ENCODE measurements around the gene RNU6-8. TPM values are rescaled to one million over a fixed set of nuclear protein-coding genes. Genes with fewer than 3 reads are reported as not detected.
A peak's percentile ranks its signal among the peaks of the same experiment; 100 is the strongest.

The RNU6-8 gene
- total and polyA plus RNA-seq, 4 donors: not detected

- H3K27me3 ChIP-seq (ENCODE audit: control insufficient read depth in 3 of 3, insufficient read depth in 3 of 3, low read length in 2 of 3): peaks cover 0 to 2% (median 0%) of the 10 kb centered on the region in 3 donors
- ATAC-seq (ENCODE audit: insufficient read depth, low FRiP score) (no peak), DNase-seq (peak in 2 of 3 donors; percentile 73 to 78)
- peaks cover 0 to 12% (median 2%) of the 10 kb centered on the region in 5 donors for H3K4me1 ChIP-seq (ENCODE audit: control insufficient read depth in 5 of 5, insufficient read depth in 5 of 5, low read length in 5 of 5)
- H3K36me3 ChIP-seq (ENCODE audit: control insufficient read depth in 4 of 4, insufficient read depth in 4 of 4, low read length in 4 of 4): no peaks in the 10 kb centered on the region
- no peak for TF ChIP-seq CTCF (IDR thresholded peaks at IDR 0.05; ENCODE audit: control extremely low read depth, extremely low read depth)
- H3K27ac ChIP-seq (ENCODE audit: low read depth in 1 of 2, low read length in 1 of 2): peak within 1 kb of the TSS; percentile 88 to 92
- H3K4me3 ChIP-seq: peak within 1 kb of the TSS; percentile 84
- 0 to 1% methylated on average over 40 of the region's 40 CpGs for WGBS, 2 donors
- H3K9ac ChIP-seq (ENCODE audit: insufficient read depth in 1 of 2, low read length in 2 of 2): peak within 1 kb of the TSS; percentile 89 to 100
- no peaks in the 10 kb centered on the region for H3K9me3 ChIP-seq (ENCODE audit: control insufficient read depth in 4 of 4, insufficient read depth in 3 of 4, low read length in 3 of 4)
Observed at GRCh38 chr14:32201816-32202490, 1.1 kb downstream of the RNU6-8 start, which contains the start of gene RNU6-7. TSS of gene RNU6-7 (plus strand) at chr14:32202045.

- Histone ChIP-seq H3K27ac (ENCODE audit: low read depth in 1 of 2, low read length in 1 of 2) (peak overlapping the region; percentile 88 to 92), H3K4me1 (ENCODE audit: control insufficient read depth in 5 of 5, insufficient read depth in 5 of 5, low read length in 5 of 5) (peaks cover 0 to 12% (median 2%) of the 10 kb centered on the region in 5 donors), H3K4me3 (peak overlapping the region; percentile 84), H3K36me3 (ENCODE audit: control insufficient read depth in 4 of 4, insufficient read depth in 4 of 4, low read length in 4 of 4) (no peaks in the 10 kb centered on the region), H3K9ac (ENCODE audit: insufficient read depth in 1 of 2, low read length in 2 of 2) (peak overlapping the region; percentile 89 to 100), H3K9me3 (ENCODE audit: control insufficient read depth in 4 of 4, insufficient read depth in 3 of 4, low read length in 3 of 4) (no peaks in the 10 kb centered on the region), H3K27me3 (ENCODE audit: control insufficient read depth in 3 of 3, insufficient read depth in 3 of 3, low read length in 2 of 3) (peaks cover 0 to 2% (median 0%) of the 10 kb centered on the region in 3 donors)
- no peak for TF ChIP-seq CTCF (IDR thresholded peaks at IDR 0.05; ENCODE audit: control extremely low read depth, extremely low read depth)
- DNase-seq (peak; percentile 92 to 94 (median 92)), ATAC-seq (ENCODE audit: insufficient read depth, low FRiP score) (peak; percentile 81)
- 0% methylated on average over 46 of the region's 46 CpGs for WGBS, 2 donors
Observed at GRCh38 chr14:32201193-32201815, 1.8 kb downstream of the RNU6-8 start.

GRCh38 chr14:32200368-32201192 lies 2.5 kb downstream of the RNU6-8 start:
- 6 to 10% methylated on average over 14 of the region's 14 CpGs for WGBS, 2 donors
- peaks cover 0 to 2% (median 0%) of the 10 kb centered on the region in 3 donors for H3K27me3 ChIP-seq (ENCODE audit: control insufficient read depth in 3 of 3, insufficient read depth in 3 of 3, low read length in 2 of 3)
- no peaks in the 10 kb centered on the region for H3K36me3 ChIP-seq (ENCODE audit: control insufficient read depth in 4 of 4, insufficient read depth in 4 of 4, low read length in 4 of 4)
- peak overlapping the region; percentile 84 for H3K4me3 ChIP-seq
- no peak for DNase-seq
- ATAC-seq (ENCODE audit: insufficient read depth, low FRiP score): no peak
- H3K9ac ChIP-seq (ENCODE audit: insufficient read depth in 1 of 2, low read length in 2 of 2): peak overlapping the region; percentile 66 to 89
- H3K4me1 ChIP-seq (ENCODE audit: control insufficient read depth in 5 of 5, insufficient read depth in 5 of 5, low read length in 5 of 5): peaks cover 0 to 12% (median 2%) of the 10 kb centered on the region in 5 donors
- no peak for TF ChIP-seq CTCF (IDR thresholded peaks at IDR 0.05; ENCODE audit: control extremely low read depth, extremely low read depth)
- no peaks in the 10 kb centered on the region for H3K9me3 ChIP-seq (ENCODE audit: control insufficient read depth in 4 of 4, insufficient read depth in 3 of 4, low read length in 3 of 4)
- H3K27ac ChIP-seq (ENCODE audit: low read depth in 1 of 2, low read length in 1 of 2): peak overlapping the region; percentile 88 to 92
